Right cardiac atrium (tissue), 5 donors: ENCODE results near the gene CCDC78. TPM values are rescaled to one million over a fixed set of nuclear protein-coding genes. Genes with fewer than 3 reads are reported as not detected.

Experiments used
- ATAC-seq, 2 donors: fragments of 200-7000 bp; cut with Tn5 transposase; one replicate each; pipeline versions ENCODE4 v1.8.0 to v1.9.1; 2020; ENCODE audit warnings: moderate library complexity in 2 of 2, mild to moderate bottlenecking in 1 of 2
- DNase-seq, 3 donors: peaks; one replicate each; pipeline ENCODE4 v3.0.0-alpha.2; 2020
- H3K27ac ChIP-seq: one replicate; pipeline ENCODE4 v1.5.1; 2013; ENCODE audit warnings: mild to moderate bottlenecking, low read length, control low read depth, moderate library complexity
- H3K27me3 ChIP-seq: one replicate; pipeline ENCODE4 v1.6.1; 2013; ENCODE audit not compliant: control insufficient read depth, insufficient read depth
- H3K4me1 ChIP-seq: one replicate; pipeline ENCODE4 v1.6.1; 2013; ENCODE audit warnings: low read length; ENCODE audit not compliant: control insufficient read depth, insufficient read depth
- H3K4me3 ChIP-seq: one replicate; pipeline ENCODE4 v1.5.1; 2013; ENCODE audit warnings: low read length, control low read depth
- H3K9me3 ChIP-seq: one replicate; pipeline ENCODE4 v1.6.1; 2013; ENCODE audit warnings: low read length; ENCODE audit not compliant: control insufficient read depth
- WGBS: extraction: QIAGEN DNeasy Blood & Tissue Kit; methylation state at CpG from one replicate; pipeline ENCODE4 v1.1.7; 2013; 5-methylcytosine and 5-hydroxymethylcytosine counted together
- intact Hi-C, 4 donors: fragments of 100-400 bp; cut with DNase I; formaldehyde crosslinking; loops; one replicate each; pipeline versions ENCODE4 v1.11.0 to v1.14.0; 2022 to 2023
- polyA plus RNA-seq: library from polyadenylated mRNA; stranded (reverse); fragments of 200-250 nt; gene quantifications from one replicate; pipeline ENCODE4 v1.2.3, GENCODE V29; 2013
- total RNA-seq, 4 donors: library from RNA; stranded (reverse); fragmentation: NEBNext Ultra II Directional; extraction: Animal tissue kit (Norgen Biotek cat#: 25700); gene quantifications; one replicate each; pipeline ENCODE4 v1.2.1, GENCODE V29; 2021
- donor health status: healthy with polysubstance abuse.
- donor health status: DM: no; HTN: yes; CAD: no.
- donor health status: DM: no; HTN: no; CAD: no.
- donor health status: DM: no; HTN: yes; CAD: no; lungs with severe emphysema.
- donor health status: DM: yes; HTN: yes; CAD: no.

CCDC78 gene
- total and polyA plus RNA-seq, 5 donors, result 0.36 to 0.97 (median 0.44) TPM; not detected in 1

DNA sequence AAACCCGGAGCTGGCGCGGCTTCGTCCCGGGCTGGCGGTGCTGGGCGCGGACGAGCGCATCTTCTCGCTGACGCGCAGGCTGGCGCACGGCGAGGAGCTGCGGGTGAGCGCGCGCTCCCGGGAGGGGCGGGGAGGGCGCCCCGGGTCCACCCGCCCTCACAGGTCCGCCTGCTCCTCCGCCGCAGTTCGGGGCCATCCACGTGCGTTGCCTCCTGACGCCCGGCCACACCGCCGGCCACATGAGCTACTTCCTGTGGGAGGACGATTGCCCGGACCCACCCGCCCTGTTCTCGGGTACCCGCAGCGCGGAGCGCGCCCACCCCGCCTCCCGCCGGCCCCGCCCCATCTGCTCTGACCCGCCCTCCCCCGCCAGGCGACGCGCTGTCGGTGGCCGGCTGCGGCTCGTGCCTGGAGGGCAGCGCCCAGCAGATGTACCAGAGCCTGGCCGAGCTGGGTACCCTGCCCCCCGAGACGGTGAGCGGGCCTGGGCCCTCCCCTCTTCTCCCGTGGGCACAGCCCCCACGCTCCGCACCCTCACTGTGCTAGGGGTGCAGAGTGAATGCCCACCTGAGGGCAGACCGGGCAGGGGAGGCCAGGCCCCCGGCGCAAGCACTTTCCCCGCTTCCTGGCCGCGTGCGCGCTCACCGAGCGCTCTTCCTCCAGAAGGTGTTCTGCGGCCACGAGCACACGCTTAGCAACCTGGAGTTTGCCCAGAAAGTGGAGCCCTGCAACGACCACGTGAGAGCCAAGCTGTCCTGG lies 2.1 kb upstream of the CCDC78 start:
- H3K4me3 ChIP-seq, result peak overlapping the region; percentile 54
- 1% methylated on average over 80 of the region's 80 CpGs for WGBS
- H3K4me1 ChIP-seq, result no peaks in the 10 kb centered on the region
- H3K9me3 ChIP-seq, result no peaks in the 10 kb centered on the region
- ATAC-seq, result peak; percentile 42 to 59
- no peak overlapping the region for H3K27ac ChIP-seq
- intact Hi-C loops, result no loop called here
- no peaks in the 10 kb centered on the region for H3K27me3 ChIP-seq
- peak; percentile 76 to 83 (median 83) for DNase-seq

DNA sequence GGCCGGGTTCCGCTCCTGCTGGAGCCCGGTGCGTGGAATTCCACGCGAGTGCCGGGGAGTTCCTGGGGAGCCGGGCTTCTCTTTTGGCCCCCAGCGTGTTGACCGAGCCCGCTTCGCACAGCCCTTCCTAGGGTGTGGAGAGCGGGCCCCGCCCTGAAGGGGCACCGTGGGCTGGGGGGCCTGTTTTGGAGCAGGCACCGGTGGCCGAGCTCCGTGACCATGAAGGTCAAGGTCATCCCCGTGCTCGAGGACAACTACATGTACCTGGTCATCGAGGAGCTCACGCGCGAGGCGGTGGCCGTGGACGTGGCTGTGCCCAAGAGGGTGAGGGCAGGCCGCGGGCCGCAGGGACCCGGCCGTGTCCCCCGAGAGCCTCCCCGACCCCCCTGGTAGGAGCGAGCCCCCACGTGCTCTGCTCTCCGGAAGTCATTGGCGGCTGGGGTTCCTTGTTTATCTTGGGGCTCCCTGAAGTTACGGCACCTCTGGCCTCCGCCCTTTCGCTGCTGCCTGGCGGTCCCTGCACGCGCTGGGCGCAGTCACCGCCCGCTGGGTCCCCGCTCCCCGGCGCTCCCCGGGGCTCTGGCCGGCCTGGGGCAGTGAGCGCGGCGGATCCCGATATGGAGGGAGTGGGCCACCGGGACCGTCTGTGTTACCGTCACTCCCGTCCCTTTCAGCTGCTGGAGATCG lies 1.2 kb upstream of the CCDC78 start:
- DNase-seq (peak in 1 of 3 donors; percentile 70), ATAC-seq (peak; percentile 0 to 1)
- Histone ChIP-seq H3K4me3 (peak overlapping the region; percentile 54), H3K9me3 (no peaks in the 10 kb centered on the region), H3K27me3 (no peaks in the 10 kb centered on the region), H3K4me1 (no peaks in the 10 kb centered on the region), H3K27ac (no peak overlapping the region)
- WGBS, result under 1% methylated on average over 61 of the region's 61 CpGs
- intact Hi-C loops, result no loop called here

DNA sequence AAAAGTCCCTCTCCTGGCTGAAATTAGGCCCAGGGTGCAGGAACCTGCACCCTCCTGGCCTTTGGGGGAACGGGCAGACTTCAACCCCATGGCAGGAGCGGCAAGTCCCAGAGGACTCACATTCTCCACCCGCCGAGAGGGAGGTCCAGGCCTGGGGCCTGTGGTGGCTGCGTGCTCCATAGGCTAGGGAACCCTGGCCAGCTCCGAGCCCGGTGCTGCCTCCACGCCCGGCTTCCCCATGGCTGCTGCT lies 130 bp downstream of the CCDC78 start:
- Histone ChIP-seq H3K4me1 (peaks cover 3% of the 10 kb centered on the region), H3K27me3 (no peaks in the 10 kb centered on the region), H3K27ac (no peak overlapping the region), H3K4me3 (no peak overlapping the region), H3K9me3 (no peaks in the 10 kb centered on the region)
- intact Hi-C loops, result no loop called here
- ATAC-seq, result no peak
- 16% methylated on average over 9 of the region's 9 CpGs for WGBS
- DNase-seq, result no peak

DNA sequence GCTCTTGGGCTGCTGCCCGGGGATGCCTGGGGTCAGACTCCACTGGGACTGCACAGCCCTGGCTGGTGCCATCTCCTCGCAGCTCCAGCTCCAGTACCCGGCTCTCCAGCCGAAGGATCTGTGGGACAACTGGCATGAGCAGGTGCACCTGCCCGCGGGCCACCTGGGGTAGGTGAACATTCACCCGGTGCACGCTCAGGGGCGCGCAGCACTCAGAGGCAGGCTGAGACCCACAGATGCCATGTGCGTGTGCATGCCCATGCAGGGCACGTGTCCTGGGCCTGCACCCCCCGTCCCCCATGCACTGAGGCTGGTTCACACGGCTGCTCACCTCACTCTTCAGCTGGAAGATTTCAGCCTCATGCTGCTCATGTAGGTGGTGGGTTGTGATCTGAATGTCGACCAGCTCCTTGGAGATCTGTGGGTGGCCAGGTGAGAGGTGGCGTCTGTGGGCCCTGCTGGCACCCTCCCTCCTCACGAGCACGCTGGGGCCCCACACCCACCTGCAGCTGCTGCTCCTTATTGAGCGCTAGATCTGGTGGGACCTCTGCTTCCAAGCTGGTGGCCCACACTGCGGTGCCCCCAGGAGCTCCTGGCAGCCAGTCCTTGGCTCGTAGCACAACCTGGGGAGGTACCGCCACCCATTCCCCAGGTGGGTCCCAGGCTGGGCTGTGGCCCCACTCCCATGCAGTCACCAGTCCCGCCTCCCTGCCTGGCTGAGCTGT lies 618 bp downstream of the CCDC78 start:
- Histone ChIP-seq H3K27me3 (no peaks in the 10 kb centered on the region), H3K4me3 (no peak overlapping the region), H3K4me1 (peaks cover 3% of the 10 kb centered on the region), H3K9me3 (no peaks in the 10 kb centered on the region), H3K27ac (no peak overlapping the region)
- peak in 1 of 3 donors; percentile 50 for DNase-seq
- intact Hi-C loops, result no loop called here
- ATAC-seq, result no peak
- WGBS, result 76% methylated on average over 23 of the region's 23 CpGs

DNA sequence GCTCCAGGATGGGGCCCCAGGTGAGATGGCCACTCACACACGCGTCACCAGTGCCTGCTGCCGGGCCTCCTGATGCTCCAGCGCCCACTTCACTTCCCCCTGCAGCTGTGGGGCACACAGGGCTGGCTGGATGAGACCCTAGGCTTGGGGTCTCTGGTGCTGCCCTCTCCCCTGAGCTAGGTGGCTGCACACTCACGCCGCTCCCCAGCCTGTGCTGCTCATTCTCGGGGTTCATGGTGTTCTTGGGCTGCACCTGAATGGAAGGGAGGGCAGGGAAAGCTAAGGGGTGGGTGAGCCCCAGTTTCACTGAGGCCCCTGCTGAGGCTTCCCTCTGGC lies 1.2 kb downstream of the CCDC78 start:
- no peak for ATAC-seq
- H3K27me3 ChIP-seq, result no peaks in the 10 kb centered on the region
- intact Hi-C loops, result no loop called here
- peaks cover 3% of the 10 kb centered on the region for H3K4me1 ChIP-seq
- no peak overlapping the region for H3K27ac ChIP-seq
- 75% methylated on average over 7 of the region's 7 CpGs for WGBS
- H3K9me3 ChIP-seq, result no peaks in the 10 kb centered on the region
- H3K4me3 ChIP-seq, result no peak overlapping the region
- peak in 1 of 3 donors; percentile 45 for DNase-seq

DNA sequence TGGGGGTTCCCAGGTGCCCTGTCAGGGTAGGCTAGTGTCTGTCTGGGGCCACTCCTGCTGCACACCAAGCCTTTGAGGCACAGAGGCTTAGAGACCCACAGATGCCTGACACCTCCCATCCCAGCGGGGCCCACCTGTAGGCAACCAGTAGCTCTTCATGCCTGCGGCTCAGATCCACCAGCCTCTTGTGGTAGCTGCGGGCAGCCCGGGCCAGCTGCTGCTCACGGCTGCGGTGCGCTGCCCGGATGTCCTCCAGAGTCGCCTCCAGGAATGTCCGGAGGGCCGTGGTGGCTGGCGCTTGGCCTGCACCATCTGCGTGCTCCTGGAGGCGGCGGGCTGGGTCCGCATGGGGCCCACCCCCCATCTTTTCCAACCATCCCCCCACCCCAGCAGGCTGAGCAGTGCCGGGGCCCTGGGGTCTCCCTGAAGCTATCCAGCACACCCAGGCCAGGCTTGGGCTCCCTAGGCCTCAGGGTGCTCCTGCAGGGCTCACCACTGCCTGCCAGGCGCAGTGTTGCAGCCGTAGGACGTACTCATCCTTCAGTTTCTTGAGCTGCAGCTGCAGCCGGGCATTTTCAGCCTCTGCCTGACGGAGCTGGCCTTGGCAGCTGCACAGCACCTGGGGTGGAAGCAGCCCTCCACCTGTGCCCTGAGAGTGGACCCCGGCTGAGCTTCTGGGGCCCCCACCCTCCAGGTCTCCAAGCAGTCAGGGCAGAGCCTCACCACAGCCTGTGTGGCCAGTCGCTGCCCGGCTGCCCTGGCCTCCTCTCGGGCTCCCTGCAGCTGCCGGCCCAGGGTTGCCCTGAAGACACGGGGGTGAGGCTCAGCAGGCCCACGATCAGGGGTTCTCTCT lies 1.8 kb downstream of the CCDC78 start:
- intact Hi-C loops, result no loop called here
- DNase-seq (peak in 1 of 3 donors; percentile 56), ATAC-seq (no peak)
- Histone ChIP-seq H3K9me3 (no peaks in the 10 kb centered on the region), H3K4me3 (no peak overlapping the region), H3K27ac (no peak overlapping the region), H3K27me3 (no peaks in the 10 kb centered on the region), H3K4me1 (peaks cover 5% of the 10 kb centered on the region)
- 61% methylated on average over 29 of the region's 29 CpGs for WGBS

DNA sequence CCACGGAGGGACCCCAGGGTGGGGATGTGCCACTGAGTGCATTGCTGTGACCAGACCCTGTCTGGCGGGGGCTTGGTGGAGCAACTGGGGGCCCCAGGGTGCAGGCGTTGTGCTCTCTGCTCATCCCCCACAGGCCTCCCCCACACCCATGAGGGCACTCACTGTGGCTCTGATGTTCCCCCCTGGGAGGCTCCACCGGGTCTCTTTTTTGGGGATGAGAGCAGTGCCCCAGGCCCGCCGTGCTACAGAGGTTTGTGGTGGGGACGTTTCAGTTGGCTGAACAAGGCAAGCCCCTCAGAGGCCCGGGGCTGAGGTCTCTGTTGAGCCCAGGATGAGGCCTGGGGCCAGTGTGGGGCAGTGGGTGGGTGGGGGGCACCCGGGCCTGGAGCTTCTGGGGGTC lies 2.5 kb downstream of the CCDC78 start:
- Histone ChIP-seq H3K4me3 (no peak overlapping the region), H3K27ac (no peak overlapping the region), H3K9me3 (no peaks in the 10 kb centered on the region), H3K4me1 (peaks cover 5% of the 10 kb centered on the region), H3K27me3 (no peaks in the 10 kb centered on the region)
- 86% methylated on average over 9 of the region's 9 CpGs for WGBS
- intact Hi-C loops, result no loop called here
- DNase-seq (peak in 1 of 3 donors; percentile 45), ATAC-seq (no peak)

DNA sequence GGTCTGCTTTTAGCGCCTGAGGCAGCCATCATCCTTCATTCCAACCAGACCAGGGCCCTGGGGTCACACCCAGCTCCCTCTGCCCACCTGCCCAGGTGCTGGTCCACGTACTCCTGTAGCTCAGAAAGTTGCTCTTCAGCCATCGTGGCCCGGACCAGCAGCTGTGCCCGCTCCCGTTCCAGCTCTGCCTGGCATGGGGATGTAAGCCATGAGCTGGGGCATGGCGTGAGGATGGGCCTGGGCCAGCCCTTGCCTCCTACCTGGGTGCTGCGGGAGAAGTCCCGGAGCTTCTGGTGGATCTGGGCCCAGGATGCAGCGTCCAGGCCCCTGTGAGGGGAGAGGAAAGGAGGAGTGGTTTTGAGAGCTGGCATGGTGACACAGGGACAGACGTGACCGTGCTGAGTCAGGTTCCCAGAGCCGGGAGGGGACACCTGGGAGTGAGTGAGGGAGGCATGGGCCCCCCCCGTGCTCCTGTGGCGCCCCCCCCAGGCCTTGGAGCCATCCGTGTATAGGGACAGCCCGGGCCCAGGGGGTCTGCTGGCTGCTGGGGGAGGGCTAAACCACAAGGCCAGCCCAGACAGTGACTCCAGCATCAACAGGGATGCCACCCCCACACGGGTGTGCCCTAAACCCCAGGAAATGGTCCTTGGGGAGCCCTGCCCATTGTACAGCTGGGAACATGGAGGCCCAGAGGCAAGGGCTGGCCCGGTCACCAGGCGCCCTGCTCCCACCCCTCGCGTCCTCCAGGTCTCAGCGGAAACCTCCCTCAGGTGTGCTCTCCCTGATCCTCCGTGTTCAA lies 3.2 kb downstream of the CCDC78 start:
- H3K27me3 ChIP-seq, result no peaks in the 10 kb centered on the region
- H3K9me3 ChIP-seq, result no peaks in the 10 kb centered on the region
- intact Hi-C loops, result no loop called here
- DNase-seq (peak in 1 of 3 donors; percentile 55), ATAC-seq (no peak)
- H3K4me1 ChIP-seq, result peaks cover 5% of the 10 kb centered on the region
- H3K4me3 ChIP-seq, result no peak overlapping the region
- no peak overlapping the region for H3K27ac ChIP-seq
- WGBS, result 86% methylated on average over 24 of the region's 24 CpGs

DNA sequence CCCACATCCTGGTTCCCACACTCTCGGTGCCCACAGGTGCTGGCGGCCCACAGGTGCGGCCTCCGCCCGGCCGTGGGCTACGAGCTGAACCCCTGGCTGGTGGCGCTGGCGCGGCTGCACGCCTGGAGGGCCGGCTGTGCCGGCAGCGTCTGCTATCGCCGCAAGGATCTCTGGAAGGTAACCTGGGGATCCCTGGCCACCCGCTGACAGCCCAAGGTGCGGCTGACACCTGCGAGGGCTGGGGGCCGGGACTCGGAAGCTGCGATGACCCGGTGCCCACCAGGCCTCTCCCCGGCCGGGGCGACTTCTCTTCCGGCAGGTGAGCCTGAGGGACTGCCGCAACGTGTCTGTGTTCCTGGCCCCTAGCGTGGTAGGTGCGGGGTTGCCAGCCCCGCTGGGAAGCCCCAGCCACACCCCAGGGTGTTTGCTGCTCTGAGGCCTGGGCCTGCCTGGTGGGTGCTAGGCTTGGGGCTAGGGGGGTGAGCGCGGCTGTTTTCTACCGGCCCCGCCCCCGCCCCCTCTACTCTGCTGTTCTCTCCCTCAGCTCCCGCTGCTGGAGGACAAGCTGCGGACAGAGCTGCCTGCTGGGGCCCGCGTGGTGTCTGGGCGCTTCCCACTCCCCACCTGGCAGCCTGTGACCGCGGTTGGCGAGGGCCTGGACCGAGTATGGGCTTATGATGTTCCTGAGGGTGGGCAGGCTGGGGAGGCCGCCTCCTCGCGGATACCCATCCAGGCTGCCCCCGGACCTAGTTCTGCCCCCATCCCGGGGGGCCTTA lies 4.3 kb downstream of the CCDC78 start:
- no peaks in the 10 kb centered on the region for H3K9me3 ChIP-seq
- ATAC-seq (no peak), DNase-seq (peak in 1 of 3 donors; percentile 65)
- WGBS, result 85% methylated on average over 51 of the region's 51 CpGs
- H3K4me3 ChIP-seq, result peak overlapping the region; percentile 57
- peaks cover 5% of the 10 kb centered on the region for H3K4me1 ChIP-seq
- no peaks in the 10 kb centered on the region for H3K27me3 ChIP-seq
- no peak overlapping the region for H3K27ac ChIP-seq
- intact Hi-C loops, result no loop called here
